H1 (cell line): Measurements from ENCODE around the gene ZNF273. TPM values are rescaled to one million over a fixed set of nuclear protein-coding genes. Genes with fewer than 3 reads are reported as not detected.

Source experiments
- BCL11A ChIP-seq, 2 experiments: IDR thresholded peaks; one replicate each; pipeline ENCODE4 v1.6.1; 2011; ENCODE audit warnings: low read depth in 2 of 2, low read length in 2 of 2, mild to moderate bottlenecking in 2 of 2
- HDAC2 ChIP-seq, 2 experiments: fragments of 300-600 bp in 1 of 2; sonication (generic) in 1 of 2; IDR thresholded peaks; 2 replicates each; pipeline ENCODE4 v1.6.1; 2011 to 2012; ENCODE audit warnings: low read depth in 2 of 2, low read length in 2 of 2, mild to moderate bottlenecking in 2 of 2, moderate library complexity in 2 of 2, borderline replicate concordance in 1 of 2, inconsistent platforms in 1 of 2
- NANOG ChIP-seq: IDR thresholded peaks from 2 replicates; pipeline ENCODE4 v1.6.1; 2011; ENCODE audit warnings: low read length, low read depth, mild to moderate bottlenecking, inconsistent platforms; ENCODE audit not compliant: insufficient read depth, poor library complexity, severe bottlenecking
- RNF2 ChIP-seq: fragments of 200-900, 300-1000 bp; sonication (generic); IDR thresholded peaks from 2 replicates; pipeline ENCODE4 v1.7.1; 2016; ENCODE audit warnings: borderline replicate concordance, low read depth, mild to moderate bottlenecking, antibody characterized with exemption, low read length; ENCODE audit not compliant: poor library complexity, severe bottlenecking; ENCODE audit errors: missing control alignments
- SUZ12 ChIP-seq: fragments of 200-600 bp; sonication (generic); IDR thresholded peaks from 2 replicates; pipeline ENCODE4 v1.6.1; 2012; ENCODE audit warnings: mild to moderate bottlenecking, inconsistent platforms, low read length, moderate library complexity, mixed read lengths
- ZNF274 ChIP-seq: IDR thresholded peaks from 2 replicates; pipeline ENCODE4 v1.7.0; 2012; ENCODE audit warnings: low read length, borderline replicate concordance; ENCODE audit errors: extremely low read depth
- polyA plus RNA-seq, 7 experiments: library from polyadenylated mRNA; depleted of rRNA in 3 of 7; stranded (reverse) in 5 of 7; unstranded in 2 of 7; fragments of >200 nt in 5 of 7; fragments of 200-250 nt in 2 of 7; gene quantifications; 1 replicate in 5 of 7; 2 replicates in 1 of 7; 4 replicates in 1 of 7; pipeline versions ENCODE4 v1.2.1 to v1.2.3, GENCODE V29; 2011 to 2013; ENCODE audit warnings: missing spikeins in 2 of 7, mixed read lengths in 2 of 7
- total RNA-seq: library from RNA; stranded (reverse); fragmentation: NEBNext Ultra II Directional; extraction: Animal tissue kit (Norgen Biotek cat#: 25700); gene quantifications from 2 replicates; pipeline ENCODE4 v1.2.1, GENCODE V29; 2021
- TF ChIP-seq, protein P1 (sequence below): IDR thresholded peaks from 2 replicates; pipeline ENCODE4 v1.6.1; 2011; ENCODE audit warnings: low read depth, mild to moderate bottlenecking, low read length; ENCODE audit not compliant: insufficient read depth
- TF ChIP-seq, protein P2 (sequence below): IDR thresholded peaks from 2 replicates; pipeline ENCODE4 v1.6.1; 2012; ENCODE audit warnings: inconsistent platforms

The ZNF273 gene
- total and polyA plus RNA-seq, 2 of the 8 experiments (the other 6 are each of a cell fraction or from before 2014, with no cell fraction given): 6.2 to 23.2 TPM

DNA sequence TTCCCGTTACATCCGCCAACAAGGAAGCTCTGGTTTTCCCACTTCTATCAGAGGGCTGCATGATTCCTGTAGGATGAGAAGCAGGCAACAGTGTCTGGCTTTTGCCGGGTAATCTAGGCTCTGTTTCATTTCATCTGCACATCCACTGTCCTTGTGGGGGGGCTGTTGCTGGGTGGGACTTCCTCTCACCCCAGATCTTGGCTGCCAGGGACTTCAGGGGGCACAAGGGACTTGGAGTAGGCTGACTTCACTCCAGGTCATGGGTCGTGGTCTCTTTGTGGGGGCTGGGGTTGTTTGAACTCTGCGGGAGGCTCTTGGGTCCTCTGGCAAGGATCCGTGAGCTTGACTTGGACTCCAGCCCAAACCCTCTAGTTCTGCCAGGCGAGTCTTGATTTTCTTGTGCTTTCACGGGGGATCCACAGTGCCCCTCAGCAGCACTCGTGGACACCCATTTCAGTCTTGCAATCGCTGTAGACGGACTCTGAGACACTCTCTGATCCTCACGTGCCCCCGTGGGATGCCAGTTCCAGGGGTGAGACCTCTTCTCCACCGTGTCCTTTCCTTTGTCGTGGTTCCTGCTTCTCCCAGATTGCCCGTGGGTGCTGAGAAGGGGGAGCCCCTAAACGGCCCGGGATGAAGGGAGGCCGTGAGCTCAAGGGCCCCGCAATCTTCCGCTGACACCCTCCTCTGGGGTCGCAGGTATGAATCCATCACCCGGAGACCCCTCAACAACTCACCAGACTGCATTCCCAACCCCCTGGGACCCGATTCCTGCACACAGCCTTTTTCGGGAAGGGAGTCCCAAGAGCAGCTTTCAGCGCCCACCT is 21.4 kb upstream of the ZNF273 start (continued):
- TF ChIP-seq, protein P1, sequence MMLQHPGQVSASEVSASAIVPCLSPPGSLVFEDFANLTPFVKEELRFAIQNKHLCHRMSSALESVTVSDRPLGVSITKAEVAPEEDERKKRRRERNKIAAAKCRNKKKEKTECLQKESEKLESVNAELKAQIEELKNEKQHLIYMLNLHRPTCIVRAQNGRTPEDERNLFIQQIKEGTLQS: no peak
- no peak for TF ChIP-seq ZNF274
- no peak for TF ChIP-seq RNF2
- no peak for TF ChIP-seq NANOG
- TF ChIP-seq HDAC2 (IDR thresholded peaks at IDR 0.05; ENCODE audit: borderline replicate concordance in 1 of 2, low read depth in 2 of 2, low read length in 2 of 2): no peak
- TF ChIP-seq, protein P2, sequence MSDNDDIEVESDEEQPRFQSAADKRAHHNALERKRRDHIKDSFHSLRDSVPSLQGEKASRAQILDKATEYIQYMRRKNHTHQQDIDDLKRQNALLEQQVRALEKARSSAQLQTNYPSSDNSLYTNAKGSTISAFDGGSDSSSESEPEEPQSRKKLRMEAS: no peak
- TF ChIP-seq SUZ12: no peak
- no peak for TF ChIP-seq BCL11A (IDR thresholded peaks at IDR 0.05; ENCODE audit: low read depth in 2 of 2, low read length in 2 of 2)
